ENCODE data around the gene HEXD.

DNA sequence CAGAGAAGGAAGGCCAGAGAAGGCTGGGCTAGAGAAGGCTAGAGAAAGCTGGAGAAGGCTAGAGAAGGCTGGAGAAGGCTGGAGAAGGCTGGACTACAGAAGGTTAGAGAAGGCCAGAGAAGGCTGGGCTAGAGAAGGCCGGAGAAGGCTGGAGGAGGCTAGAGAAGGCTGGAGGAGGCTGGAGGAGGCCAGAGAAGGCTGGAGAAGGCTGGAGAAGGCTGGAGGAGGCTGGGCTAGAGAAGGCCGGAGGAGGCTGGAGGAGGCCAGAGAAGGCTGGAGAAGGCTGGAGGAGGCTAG lies 6.7 kb downstream of the HEXD start:
- TF ChIP-seq, protein P1, sequence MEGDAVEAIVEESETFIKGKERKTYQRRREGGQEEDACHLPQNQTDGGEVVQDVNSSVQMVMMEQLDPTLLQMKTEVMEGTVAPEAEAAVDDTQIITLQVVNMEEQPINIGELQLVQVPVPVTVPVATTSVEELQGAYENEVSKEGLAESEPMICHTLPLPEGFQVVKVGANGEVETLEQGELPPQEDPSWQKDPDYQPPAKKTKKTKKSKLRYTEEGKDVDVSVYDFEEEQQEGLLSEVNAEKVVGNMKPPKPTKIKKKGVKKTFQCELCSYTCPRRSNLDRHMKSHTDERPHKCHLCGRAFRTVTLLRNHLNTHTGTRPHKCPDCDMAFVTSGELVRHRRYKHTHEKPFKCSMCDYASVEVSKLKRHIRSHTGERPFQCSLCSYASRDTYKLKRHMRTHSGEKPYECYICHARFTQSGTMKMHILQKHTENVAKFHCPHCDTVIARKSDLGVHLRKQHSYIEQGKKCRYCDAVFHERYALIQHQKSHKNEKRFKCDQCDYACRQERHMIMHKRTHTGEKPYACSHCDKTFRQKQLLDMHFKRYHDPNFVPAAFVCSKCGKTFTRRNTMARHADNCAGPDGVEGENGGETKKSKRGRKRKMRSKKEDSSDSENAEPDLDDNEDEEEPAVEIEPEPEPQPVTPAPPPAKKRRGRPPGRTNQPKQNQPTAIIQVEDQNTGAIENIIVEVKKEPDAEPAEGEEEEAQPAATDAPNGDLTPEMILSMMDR (IDR thresholded peaks at IDR 0.05), result no peak
- TF ChIP-seq EP300 (IDR thresholded peaks at IDR 0.05), result no peak

Measured in esophagus muscularis mucosa (tissue), 3 donors.